Smooth muscle cell (in vitro differentiated cells): ENCODE data around the gene LCN10. TPM values are rescaled to one million over a fixed set of nuclear protein-coding genes. Genes with fewer than 3 reads are reported as not detected.
A peak's percentile ranks its signal among the peaks of the same experiment; 100 is the strongest.

Source experiments
- DNase-seq: peaks from one replicate; lab custom pipeline; 2025; ENCODE audit not compliant: unreplicated experiment; lab: John Stamatoyannopoulos, UW
- H2AFZ ChIP-seq: fragments of 200-600 bp; sonication (generic); 2 replicates; pipeline ENCODE4 v1.6.0; 2016; ENCODE audit warnings: antibody characterized with exemption, low read depth, mild to moderate bottlenecking
- H3F3A ChIP-seq: fragments of 200-600 bp; sonication (generic); 2 replicates; pipeline ENCODE4 v1.6.0; 2017; ENCODE audit warnings: antibody characterized with exemption, low read depth
- H3K27ac ChIP-seq: fragments of 200-600 bp; sonication (generic); 2 replicates; pipeline ENCODE4 v1.5.1; 2016; ENCODE audit warnings: low read depth, mild to moderate bottlenecking
- H3K27me3 ChIP-seq: fragments of 200-600 bp; sonication (generic); 2 replicates; pipeline ENCODE4 v1.6.1; 2016; ENCODE audit warnings: low read depth, mild to moderate bottlenecking
- H3K36me3 ChIP-seq: fragments of 200-600 bp; sonication (generic); 2 replicates; pipeline ENCODE4 v1.5.1; 2016; ENCODE audit warnings: low read depth
- H3K4me1 ChIP-seq: fragments of 200-600 bp; sonication (generic); 2 replicates; pipeline ENCODE4 v1.5.1; 2016; ENCODE audit warnings: low read depth
- H3K4me2 ChIP-seq: fragments of 200-600 bp; sonication (generic); 2 replicates; pipeline ENCODE4 v1.6.0; 2016; ENCODE audit warnings: mild to moderate bottlenecking
- H3K4me3 ChIP-seq: fragments of 200-600 bp; sonication (generic); 2 replicates; pipeline ENCODE4 v1.5.1; 2016; ENCODE audit warnings: mild to moderate bottlenecking
- H3K79me2 ChIP-seq: fragments of 200-600 bp; sonication (generic); 2 replicates; pipeline ENCODE4 v1.6.0; 2016; ENCODE audit warnings: low read depth, mild to moderate bottlenecking
- H3K9ac ChIP-seq: fragments of 200-600 bp; sonication (generic); 2 replicates; pipeline ENCODE4 v1.6.0; 2016; ENCODE audit warnings: low read depth
- H3K9me3 ChIP-seq: fragments of 200-600 bp; sonication (generic); replicated peaks from 2 replicates; pipeline ENCODE4 v1.5.1; 2016; ENCODE audit warnings: low read depth
- H4K20me1 ChIP-seq: fragments of 200-600 bp; sonication (generic); 2 replicates; pipeline ENCODE4 v1.6.0; 2016; ENCODE audit warnings: low read depth
- CTCF ChIP-seq: fragments of 200-600 bp; sonication (generic); IDR thresholded peaks from 2 replicates; pipeline ENCODE4 v1.5.1; 2017; ENCODE audit warnings: borderline replicate concordance, mild to moderate bottlenecking, antibody characterized with exemption; ENCODE audit not compliant: insufficient read depth, poor library complexity, severe bottlenecking
- WGBS: methylation state at CpG from one replicate; pipeline ENCODE4 v1.1.7; 2016; ENCODE audit warnings: low lambda C conversion rate; 5-methylcytosine and 5-hydroxymethylcytosine counted together
- polyA plus RNA-seq: library from polyadenylated mRNA; unstranded; fragments of >200 nt; fragmentation: Nextera tagmentation; extraction: Ambion mirVana; gene quantifications from 2 replicates; pipeline ENCODE4 v1.2.1, GENCODE V29; 2016
- total RNA-seq: library from RNA; depleted of rRNA; stranded (reverse); fragments of >200 nt; gene quantifications from 2 replicates; pipeline ENCODE4 v1.2.3, GENCODE V29; 2014

Gene LCN10
- total and polyA plus RNA-seq, 2 experiments from 2014 or later = not detected

DNA sequence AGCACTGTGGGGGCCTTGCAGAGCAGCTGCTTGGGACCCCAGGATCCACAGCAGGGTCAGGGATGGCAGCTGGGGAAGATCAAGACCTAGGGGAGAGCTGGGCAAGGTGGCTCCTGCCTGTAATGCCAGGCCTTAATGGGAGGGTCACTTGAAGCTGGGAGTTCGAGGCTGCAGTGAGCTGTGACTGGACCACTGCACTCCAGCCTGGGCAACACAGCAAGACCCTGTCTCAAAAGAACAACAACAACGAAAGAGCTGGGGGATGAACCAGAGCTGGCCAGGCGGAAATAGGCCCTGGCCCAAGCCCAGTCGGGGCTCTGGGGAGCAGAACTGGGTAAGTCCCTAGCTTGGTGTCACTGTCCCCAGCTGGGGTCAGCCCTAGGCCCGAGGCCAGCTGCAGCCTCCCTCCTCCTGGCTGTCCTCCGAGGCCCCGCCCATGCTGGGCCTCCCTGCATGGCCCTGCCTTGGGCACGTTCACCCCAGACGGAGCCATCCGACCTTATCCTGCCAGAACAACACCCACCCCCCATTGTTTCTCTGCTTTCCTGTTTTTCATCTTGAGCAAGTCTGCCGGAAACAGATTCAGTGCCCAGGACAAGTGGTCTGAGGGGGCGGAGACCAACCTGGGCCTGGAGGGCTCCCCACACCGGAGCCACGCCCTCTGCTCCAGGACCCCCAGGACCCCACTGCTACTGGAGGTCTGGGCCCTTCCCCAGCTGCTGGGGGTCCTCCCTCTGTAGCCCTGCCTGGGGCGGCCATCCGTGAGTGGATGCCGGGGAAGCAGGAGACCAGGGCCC, 28.4 kb downstream of the LCN10 start:
- Histone ChIP-seq H3K9me3 (no peaks in the 10 kb centered on the region), H4K20me1 (peaks cover 21% of the 10 kb centered on the region), H3K4me3 (no peak overlapping the region), H3K9ac (no peak overlapping the region), H3F3A (peaks cover 6% of the 10 kb centered on the region), H3K27ac (no peak overlapping the region), H3K4me2 (no peak overlapping the region), H2AFZ (no peak overlapping the region), H3K4me1 (peaks cover 8% of the 10 kb centered on the region), H3K36me3 (no peaks in the 10 kb centered on the region), H3K27me3 (no peaks in the 10 kb centered on the region), H3K79me2 (no peaks in the 10 kb centered on the region)
- TF ChIP-seq CTCF = no peak
- WGBS = 91% methylated on average over 17 of the region's 17 CpGs
- no peak for DNase-seq

DNA sequence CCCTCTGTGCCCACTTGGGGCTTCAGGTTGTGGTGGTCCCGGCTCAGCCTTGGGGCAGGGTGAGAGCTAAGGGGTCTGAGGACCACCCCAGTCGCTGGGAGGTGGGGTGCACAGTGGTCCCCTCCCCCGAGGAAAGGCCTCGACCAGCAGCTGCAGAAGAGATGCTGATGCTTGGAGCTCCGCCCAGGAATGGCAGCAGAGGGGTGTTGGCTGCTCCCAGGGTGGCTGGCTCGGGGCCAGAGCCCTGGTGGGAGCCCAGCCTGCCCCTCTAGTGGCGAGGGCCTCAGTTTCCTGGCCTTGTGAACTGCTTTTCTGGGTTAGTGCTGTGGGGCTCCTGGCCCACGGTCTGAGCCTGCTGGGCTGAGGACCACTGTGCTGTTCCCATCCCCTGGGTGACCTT, 29.2 kb downstream of the LCN10 start:
- Histone ChIP-seq H3K27ac (no peak overlapping the region), H2AFZ (no peak overlapping the region), H3K4me2 (peak overlapping the region; percentile 98), H3F3A (peaks cover 6% of the 10 kb centered on the region), H3K9me3 (no peaks in the 10 kb centered on the region), H3K79me2 (no peaks in the 10 kb centered on the region), H3K27me3 (no peaks in the 10 kb centered on the region), H3K4me3 (peak overlapping the region; percentile 80), H4K20me1 (peaks cover 15% of the 10 kb centered on the region), H3K9ac (no peak overlapping the region), H3K4me1 (peaks cover 8% of the 10 kb centered on the region), H3K36me3 (no peaks in the 10 kb centered on the region)
- no peak for TF ChIP-seq CTCF
- WGBS = 77% methylated on average over 8 of the region's 8 CpGs
- DNase-seq = no peak

- Histone ChIP-seq H4K20me1 (peaks cover 8% of the 10 kb centered on the region), H3K27me3 (no peaks in the 10 kb centered on the region), H3K4me2 (peak overlapping the region; percentile 98), H3K79me2 (no peaks in the 10 kb centered on the region), H3F3A (peaks cover 6% of the 10 kb centered on the region), H3K27ac (no peak overlapping the region), H3K4me3 (peak overlapping the region; percentile 80), H3K9me3 (no peaks in the 10 kb centered on the region), H2AFZ (no peak overlapping the region), H3K9ac (peak overlapping the region; percentile 34), H3K36me3 (no peaks in the 10 kb centered on the region), H3K4me1 (peaks cover 8% of the 10 kb centered on the region)
- no peak for DNase-seq
- 25% methylated on average over 21 of the region's 56 CpGs for WGBS
- no peak for TF ChIP-seq CTCF
These were observed 29.8 kb downstream of the LCN10 start for GRCh38 chr9:136712690-136713544.
